ENCODE measurements around the gene CD48. TPM values are rescaled to one million over a fixed set of nuclear protein-coding genes. Genes with fewer than 3 reads are reported as not detected.
"Not testable (repeated sequence)": the region's sequence is repeated elsewhere in the genome, so short reads cannot be mapped to it uniquely, and the experiment has no call there.

CD48 gene
- total RNA-seq, 1 donor from 2014 or later, result not detected

DNA sequence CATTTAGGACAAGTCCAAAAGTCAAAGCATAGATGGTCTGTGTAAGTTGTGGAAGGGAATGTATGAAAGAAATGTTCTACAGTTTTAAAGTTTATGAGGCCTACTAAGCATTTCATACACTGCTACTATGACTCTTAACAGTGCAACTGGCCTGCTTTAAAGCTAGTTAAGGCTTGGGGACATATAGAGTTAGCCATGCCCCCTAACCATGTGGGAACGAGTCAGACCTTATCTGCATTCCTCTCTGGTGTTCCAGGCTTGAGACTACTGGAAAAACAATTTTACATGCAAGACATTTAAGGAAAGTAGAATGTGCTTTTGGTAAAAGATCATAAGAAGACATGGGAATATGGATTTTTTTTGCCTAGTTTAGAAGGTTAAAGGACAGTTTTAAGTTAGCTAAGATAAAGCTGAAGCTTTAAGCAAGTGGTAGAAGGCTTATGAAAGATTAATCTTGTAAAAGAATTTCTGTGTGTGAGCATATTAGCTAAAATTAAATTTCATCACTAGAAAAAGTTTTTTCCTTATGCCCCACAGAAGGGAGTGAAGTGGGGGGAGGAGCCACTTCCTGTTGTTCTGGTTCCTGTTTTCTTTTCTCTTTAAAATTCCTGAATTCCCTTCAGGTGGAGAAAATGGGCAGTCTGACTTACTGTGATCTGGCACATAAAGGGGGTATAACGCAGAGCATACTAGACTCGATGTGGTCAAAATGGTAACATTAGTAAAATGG lies 8.9 kb upstream of the CD48 start:
- Mint-ChIP-seq H3K27ac (no peak overlapping the region), H3K27me3 (peaks cover 27% of the 10 kb centered on the region), H3K36me3 (peaks cover 3% of the 10 kb centered on the region), H3K4me1 (ENCODE audit: unreplicated experiment) (no peaks in the 10 kb centered on the region), H3K4me3 (no peak overlapping the region), H3K9me3 (peaks cover 4% of the 10 kb centered on the region)
- TF ChIP-seq, protein P1, sequence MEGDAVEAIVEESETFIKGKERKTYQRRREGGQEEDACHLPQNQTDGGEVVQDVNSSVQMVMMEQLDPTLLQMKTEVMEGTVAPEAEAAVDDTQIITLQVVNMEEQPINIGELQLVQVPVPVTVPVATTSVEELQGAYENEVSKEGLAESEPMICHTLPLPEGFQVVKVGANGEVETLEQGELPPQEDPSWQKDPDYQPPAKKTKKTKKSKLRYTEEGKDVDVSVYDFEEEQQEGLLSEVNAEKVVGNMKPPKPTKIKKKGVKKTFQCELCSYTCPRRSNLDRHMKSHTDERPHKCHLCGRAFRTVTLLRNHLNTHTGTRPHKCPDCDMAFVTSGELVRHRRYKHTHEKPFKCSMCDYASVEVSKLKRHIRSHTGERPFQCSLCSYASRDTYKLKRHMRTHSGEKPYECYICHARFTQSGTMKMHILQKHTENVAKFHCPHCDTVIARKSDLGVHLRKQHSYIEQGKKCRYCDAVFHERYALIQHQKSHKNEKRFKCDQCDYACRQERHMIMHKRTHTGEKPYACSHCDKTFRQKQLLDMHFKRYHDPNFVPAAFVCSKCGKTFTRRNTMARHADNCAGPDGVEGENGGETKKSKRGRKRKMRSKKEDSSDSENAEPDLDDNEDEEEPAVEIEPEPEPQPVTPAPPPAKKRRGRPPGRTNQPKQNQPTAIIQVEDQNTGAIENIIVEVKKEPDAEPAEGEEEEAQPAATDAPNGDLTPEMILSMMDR (conservative IDR thresholded peaks at IDR 0.05), result no peak
- no peak for DNase-seq (ENCODE audit: extremely low spot score, unreplicated experiment)

DNA sequence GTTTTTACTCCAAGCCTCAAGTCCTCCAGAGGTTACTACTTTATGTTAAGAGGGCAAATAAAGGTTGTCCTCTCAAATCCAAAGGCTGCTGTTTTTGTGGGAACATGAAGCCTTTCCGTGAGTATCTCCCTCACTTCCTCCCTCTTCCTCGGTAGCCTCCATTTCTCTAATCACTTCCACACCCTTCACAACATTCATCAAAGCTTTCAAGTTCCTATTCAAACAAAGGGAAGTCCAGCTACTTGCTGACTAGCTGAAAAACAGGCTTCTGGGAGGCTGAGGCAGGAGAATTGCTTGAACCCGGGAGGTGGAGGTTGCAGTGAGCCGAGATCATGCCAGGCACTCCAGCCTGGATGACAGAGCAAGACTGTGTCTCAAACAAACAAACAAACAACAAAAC lies 6.6 kb upstream of the CD48 start:
- Mint-ChIP-seq H3K36me3 (peaks cover 3% of the 10 kb centered on the region), H3K27ac (no peak overlapping the region), H3K4me3 (no peak overlapping the region), H3K27me3 (peaks cover 27% of the 10 kb centered on the region), H3K4me1 (ENCODE audit: unreplicated experiment) (no peaks in the 10 kb centered on the region), H3K9me3 (peaks cover 4% of the 10 kb centered on the region)
- TF ChIP-seq, protein P1 (conservative IDR thresholded peaks at IDR 0.05), result no peak
- no peak for DNase-seq (ENCODE audit: extremely low spot score, unreplicated experiment)

DNA sequence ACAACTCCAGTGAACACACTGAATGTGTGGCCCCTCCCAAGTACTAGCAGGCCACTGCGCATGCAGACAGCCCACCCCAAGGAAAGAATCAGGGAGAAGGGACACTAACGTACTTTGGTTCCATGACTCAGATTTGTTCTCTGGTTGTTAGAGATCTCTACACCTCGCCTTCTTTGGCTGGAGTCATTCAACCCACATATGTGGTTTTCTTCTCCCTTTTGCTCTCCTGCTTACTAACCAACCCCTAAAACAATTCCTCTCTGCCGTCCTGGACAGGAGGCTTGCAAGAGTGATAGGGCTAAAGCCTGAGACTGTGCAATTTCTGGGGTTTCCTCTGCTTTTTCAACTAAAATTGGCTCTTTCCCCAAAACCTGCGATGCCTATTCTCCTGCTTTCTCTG lies 5.7 kb upstream of the CD48 start:
- Mint-ChIP-seq H3K27me3 (peaks cover 30% of the 10 kb centered on the region), H3K9me3 (no peaks in the 10 kb centered on the region), H3K4me3 (no peak overlapping the region), H3K27ac (no peak overlapping the region), H3K36me3 (peaks cover 3% of the 10 kb centered on the region), H3K4me1 (ENCODE audit: unreplicated experiment) (no peaks in the 10 kb centered on the region)
- DNase-seq (ENCODE audit: extremely low spot score, unreplicated experiment), result no peak
- TF ChIP-seq, protein P1 (conservative IDR thresholded peaks at IDR 0.05), result no peak

DNA sequence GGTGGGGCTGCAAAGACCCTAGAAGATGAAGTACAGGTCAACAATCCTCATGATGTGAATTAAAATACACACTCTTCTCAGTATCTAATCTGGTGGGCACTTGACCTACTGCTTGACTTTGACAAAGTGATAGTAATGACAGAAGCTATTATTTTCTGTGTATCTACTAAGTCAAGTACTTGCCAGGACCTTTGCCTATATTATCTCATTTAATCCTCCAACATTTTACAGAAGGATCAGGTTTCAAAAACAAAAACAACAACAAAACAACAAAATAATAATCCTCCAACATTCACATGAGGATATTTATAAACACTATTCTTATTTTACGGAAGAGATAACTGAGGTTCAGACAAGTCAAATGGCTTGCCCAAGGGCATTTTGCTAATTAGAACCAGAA lies 4.4 kb upstream of the CD48 start:
- TF ChIP-seq, protein P1 (conservative IDR thresholded peaks at IDR 0.05), result no peak
- peaks cover 3% of the 10 kb centered on the region for H3K36me3 Mint-ChIP-seq
- H3K27ac Mint-ChIP-seq, result no peak overlapping the region
- no peaks in the 10 kb centered on the region for H3K4me1 Mint-ChIP-seq (ENCODE audit: unreplicated experiment)
- no peak for DNase-seq (ENCODE audit: extremely low spot score, unreplicated experiment)
- no peak overlapping the region for H3K4me3 Mint-ChIP-seq
- peaks cover 35% of the 10 kb centered on the region for H3K27me3 Mint-ChIP-seq
- H3K9me3 Mint-ChIP-seq, result no peaks in the 10 kb centered on the region

DNA sequence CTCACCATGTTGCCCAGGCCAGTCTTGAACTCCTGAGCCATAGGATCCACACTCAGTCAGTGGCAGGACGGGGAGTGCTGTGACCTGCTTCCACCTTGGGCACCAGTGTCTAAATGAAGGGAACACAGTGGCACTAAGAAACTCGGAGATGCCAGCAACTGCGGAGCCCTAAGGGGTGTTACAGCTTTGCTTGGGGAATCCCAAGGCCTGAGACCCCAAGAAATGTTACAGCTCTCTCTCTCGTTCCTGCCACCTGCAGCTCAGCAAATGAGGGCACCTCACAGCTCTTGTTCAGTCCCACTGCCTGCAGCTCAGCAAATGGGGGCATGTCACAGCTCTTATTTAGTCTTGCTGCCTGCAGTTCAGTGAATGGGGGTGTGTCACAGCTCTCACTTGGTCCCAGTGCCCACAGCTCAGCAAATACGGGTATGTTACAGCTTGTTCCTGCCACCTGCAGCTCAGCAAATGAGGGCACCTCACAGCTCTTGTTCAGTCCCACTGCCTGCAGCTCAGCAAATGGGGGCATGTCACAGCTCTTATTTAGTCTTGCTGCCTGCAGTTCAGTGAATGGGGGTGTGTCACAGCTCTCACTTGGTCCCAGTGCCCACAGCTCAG lies 2.5 kb upstream of the CD48 start:
- H3K27ac Mint-ChIP-seq; H3K36me3 Mint-ChIP-seq; H3K9me3 Mint-ChIP-seq; DNase-seq (ENCODE audit: extremely low spot score, unreplicated experiment); H3K4me1 Mint-ChIP-seq (ENCODE audit: unreplicated experiment); H3K4me3 Mint-ChIP-seq: not testable (repeated sequence)
- H3K27me3 Mint-ChIP-seq, result peaks cover 37% of the 10 kb centered on the region

DNA sequence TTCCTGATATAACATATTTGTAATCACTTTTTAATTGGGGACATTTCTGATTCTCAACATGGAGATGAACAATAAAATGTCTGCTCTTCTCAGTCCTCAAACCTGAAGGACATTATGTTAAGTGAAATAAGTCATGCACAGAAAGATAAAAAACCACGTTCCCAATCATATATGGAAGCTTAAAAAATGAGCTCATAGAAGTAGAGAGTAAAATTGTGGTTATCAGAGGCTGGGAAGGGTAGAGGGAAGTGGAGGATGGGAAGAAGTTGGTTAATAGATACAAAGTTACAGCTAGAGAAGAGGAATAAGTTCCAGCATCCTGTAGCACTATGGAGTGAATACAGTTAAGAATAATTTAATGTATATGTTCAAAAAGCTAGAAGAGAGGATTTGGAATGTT lies 1.5 kb upstream of the CD48 start:
- peaks cover 3% of the 10 kb centered on the region for H3K36me3 Mint-ChIP-seq
- H3K9me3 Mint-ChIP-seq, result no peaks in the 10 kb centered on the region
- no peak overlapping the region for H3K27ac Mint-ChIP-seq
- H3K27me3 Mint-ChIP-seq, result peaks cover 34% of the 10 kb centered on the region
- DNase-seq (ENCODE audit: extremely low spot score, unreplicated experiment), result no peak
- no peak overlapping the region for H3K4me3 Mint-ChIP-seq
- TF ChIP-seq, protein P1 (conservative IDR thresholded peaks at IDR 0.05), result no peak
- H3K4me1 Mint-ChIP-seq (ENCODE audit: unreplicated experiment), result no peaks in the 10 kb centered on the region

DNA sequence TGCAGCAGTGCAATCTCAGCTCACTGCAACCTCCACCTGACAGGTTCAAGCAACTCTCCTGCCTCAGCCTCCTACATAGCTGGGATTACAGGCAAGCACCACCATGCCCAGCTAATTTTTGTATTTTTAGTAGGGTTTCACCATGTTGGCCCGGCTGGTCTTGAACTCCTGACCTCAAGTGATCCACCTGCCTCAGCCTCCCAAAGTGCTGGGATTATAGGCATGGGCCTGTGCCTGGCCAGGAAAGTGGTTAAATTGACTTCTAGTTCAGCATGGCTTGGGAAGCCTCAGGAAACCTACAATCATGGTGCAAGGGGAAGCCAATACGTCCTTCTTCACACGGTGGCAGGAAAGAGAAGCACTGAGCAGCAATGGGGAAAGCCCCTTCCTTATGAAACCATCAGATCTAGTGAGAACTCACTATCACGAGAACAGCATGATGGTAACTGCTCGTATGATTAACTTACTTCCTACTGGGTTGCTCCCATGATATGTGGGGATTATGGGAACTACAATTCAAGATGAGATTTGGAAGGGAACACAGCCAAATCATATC lies 981 bp upstream of the CD48 start:
- not testable (repeated sequence) for DNase-seq (ENCODE audit: extremely low spot score, unreplicated experiment); H3K27ac Mint-ChIP-seq; H3K36me3 Mint-ChIP-seq; H3K4me3 Mint-ChIP-seq; H3K4me1 Mint-ChIP-seq (ENCODE audit: unreplicated experiment); H3K9me3 Mint-ChIP-seq
- H3K27me3 Mint-ChIP-seq, result peaks cover 28% of the 10 kb centered on the region

Data from type B pancreatic cell (in vitro differentiated cells).